ENCODE data around the gene PTPRN2.

PTPRN2 gene

GRCh38 chr7:158592541-158592940, 4.9 kb upstream of the PTPRN2 start:
- DNase-seq (ENCODE audit: low spot score): no peak
- no peak for TF ChIP-seq CTCF (IDR thresholded peaks at IDR 0.05; ENCODE audit: extremely low read depth, insufficient read depth, missing control alignments)

GRCh38 chr7:158591944-158592343, 4.3 kb upstream of the PTPRN2 start:
- no peak for DNase-seq (ENCODE audit: low spot score)
- no peak for TF ChIP-seq CTCF (IDR thresholded peaks at IDR 0.05; ENCODE audit: extremely low read depth, insufficient read depth, missing control alignments)
- in situ Hi-C loops (cut with MboI; ENCODE audit: low pct_unique_long_range_greater_than_20kb, low sequenced_read_pairs, unreplicated experiment): no loop called here

More at GRCh38 chr7:158592541-158592940, 4.9 kb upstream of the PTPRN2 start:
- in situ Hi-C loops (cut with MboI; ENCODE audit: low pct_unique_long_range_greater_than_20kb, low sequenced_read_pairs, unreplicated experiment): no loop called here

- TF ChIP-seq CTCF (IDR thresholded peaks at IDR 0.05; ENCODE audit: extremely low read depth, insufficient read depth, missing control alignments): no peak
- no peak for DNase-seq (ENCODE audit: low spot score)
- in situ Hi-C loops (cut with MboI; ENCODE audit: low pct_unique_long_range_greater_than_20kb, low sequenced_read_pairs, unreplicated experiment): no loop called here
These were observed 2.5 kb upstream of the PTPRN2 start for GRCh38 chr7:158590181-158590530.

- in situ Hi-C loops (cut with MboI; ENCODE audit: low pct_unique_long_range_greater_than_20kb, low sequenced_read_pairs, unreplicated experiment): no loop called here
- no peak for TF ChIP-seq CTCF (IDR thresholded peaks at IDR 0.05; ENCODE audit: extremely low read depth, insufficient read depth, missing control alignments)
- no peak for DNase-seq (ENCODE audit: low spot score)
These were observed 2.0 kb upstream of the PTPRN2 start for GRCh38 chr7:158589653-158590052.

- in situ Hi-C loops (cut with MboI; ENCODE audit: low pct_unique_long_range_greater_than_20kb, low sequenced_read_pairs, unreplicated experiment): no loop called here
- no peak for DNase-seq (ENCODE audit: low spot score)
- TF ChIP-seq CTCF (IDR thresholded peaks at IDR 0.05; ENCODE audit: extremely low read depth, insufficient read depth, missing control alignments): no peak
These were observed 1.3 kb upstream of the PTPRN2 start for GRCh38 chr7:158588878-158589442.

- no peak for TF ChIP-seq CTCF (IDR thresholded peaks at IDR 0.05; ENCODE audit: extremely low read depth, insufficient read depth, missing control alignments)
- in situ Hi-C loops (cut with MboI; ENCODE audit: low pct_unique_long_range_greater_than_20kb, low sequenced_read_pairs, unreplicated experiment): no loop called here
- no peak for DNase-seq (ENCODE audit: low spot score)
These were observed 658 bp upstream of the PTPRN2 start for GRCh38 chr7:158588085-158588877.
